Fibroblast of the conjunctiva (primary cell): ENCODE measurements around the gene SMARCAD1.
A peak's percentile ranks its signal among the peaks of the same experiment; 100 is the strongest.

ENCODE experiments used
- DNase-seq: peaks from one replicate; pipeline ENCODE4 v3.0.0-alpha.2; 2010; ENCODE audit warnings: low read depth

SMARCAD1 gene, protein sequence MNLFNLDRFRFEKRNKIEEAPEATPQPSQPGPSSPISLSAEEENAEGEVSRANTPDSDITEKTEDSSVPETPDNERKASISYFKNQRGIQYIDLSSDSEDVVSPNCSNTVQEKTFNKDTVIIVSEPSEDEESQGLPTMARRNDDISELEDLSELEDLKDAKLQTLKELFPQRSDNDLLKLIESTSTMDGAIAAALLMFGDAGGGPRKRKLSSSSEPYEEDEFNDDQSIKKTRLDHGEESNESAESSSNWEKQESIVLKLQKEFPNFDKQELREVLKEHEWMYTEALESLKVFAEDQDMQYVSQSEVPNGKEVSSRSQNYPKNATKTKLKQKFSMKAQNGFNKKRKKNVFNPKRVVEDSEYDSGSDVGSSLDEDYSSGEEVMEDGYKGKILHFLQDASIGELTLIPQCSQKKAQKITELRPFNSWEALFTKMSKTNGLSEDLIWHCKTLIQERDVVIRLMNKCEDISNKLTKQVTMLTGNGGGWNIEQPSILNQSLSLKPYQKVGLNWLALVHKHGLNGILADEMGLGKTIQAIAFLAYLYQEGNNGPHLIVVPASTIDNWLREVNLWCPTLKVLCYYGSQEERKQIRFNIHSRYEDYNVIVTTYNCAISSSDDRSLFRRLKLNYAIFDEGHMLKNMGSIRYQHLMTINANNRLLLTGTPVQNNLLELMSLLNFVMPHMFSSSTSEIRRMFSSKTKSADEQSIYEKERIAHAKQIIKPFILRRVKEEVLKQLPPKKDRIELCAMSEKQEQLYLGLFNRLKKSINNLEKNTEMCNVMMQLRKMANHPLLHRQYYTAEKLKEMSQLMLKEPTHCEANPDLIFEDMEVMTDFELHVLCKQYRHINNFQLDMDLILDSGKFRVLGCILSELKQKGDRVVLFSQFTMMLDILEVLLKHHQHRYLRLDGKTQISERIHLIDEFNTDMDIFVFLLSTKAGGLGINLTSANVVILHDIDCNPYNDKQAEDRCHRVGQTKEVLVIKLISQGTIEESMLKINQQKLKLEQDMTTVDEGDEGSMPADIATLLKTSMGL

DNA sequence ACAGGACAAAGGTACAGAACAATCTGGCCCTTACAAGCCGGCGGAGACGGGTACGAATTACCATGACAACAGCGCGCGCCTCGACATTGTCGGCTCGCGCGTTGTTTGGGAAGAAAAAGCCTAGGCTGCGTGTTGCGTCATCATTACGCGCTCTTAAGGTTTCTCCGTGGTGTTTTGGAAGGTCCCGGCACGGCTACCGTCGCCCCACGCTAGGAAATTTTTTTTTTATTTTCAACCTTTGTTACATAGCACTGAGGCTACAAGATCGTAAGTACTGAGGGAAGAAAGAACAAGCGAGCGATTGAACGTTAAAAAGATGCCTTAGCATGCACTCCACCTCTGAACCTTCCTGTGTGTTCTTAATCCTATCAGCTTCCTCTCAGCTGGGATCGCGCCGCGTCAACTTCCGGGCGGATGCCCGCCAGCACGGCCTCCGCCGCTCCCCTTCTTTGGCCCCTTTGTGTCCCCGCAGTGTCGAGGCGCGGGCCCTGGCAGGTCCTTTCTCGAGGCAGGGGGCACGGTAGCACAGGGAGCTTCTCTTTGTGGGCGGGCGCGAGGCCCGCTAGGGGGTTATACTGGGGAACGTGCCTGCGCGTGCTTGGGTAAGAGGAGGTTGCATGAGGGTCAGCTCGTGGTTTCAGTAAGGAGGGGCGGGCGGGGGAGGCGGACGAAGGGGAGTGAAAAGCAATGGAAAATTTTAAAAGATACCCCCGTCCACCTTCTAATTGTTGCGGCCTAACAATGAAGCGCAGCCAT lies at the start of gene SMARCAD1:
Gene SMARCAD1, plus strand, starts transcription at position 397 of the 756 bp plus-strand sequence. CDS start 530 bp downstream, outside the sequence.
- peak; percentile 90 for DNase-seq

GRCh38 chr4:94158883-94159282 lies 48.8 kb upstream of the SMARCAD1 start:
- no peak for DNase-seq

DNA sequence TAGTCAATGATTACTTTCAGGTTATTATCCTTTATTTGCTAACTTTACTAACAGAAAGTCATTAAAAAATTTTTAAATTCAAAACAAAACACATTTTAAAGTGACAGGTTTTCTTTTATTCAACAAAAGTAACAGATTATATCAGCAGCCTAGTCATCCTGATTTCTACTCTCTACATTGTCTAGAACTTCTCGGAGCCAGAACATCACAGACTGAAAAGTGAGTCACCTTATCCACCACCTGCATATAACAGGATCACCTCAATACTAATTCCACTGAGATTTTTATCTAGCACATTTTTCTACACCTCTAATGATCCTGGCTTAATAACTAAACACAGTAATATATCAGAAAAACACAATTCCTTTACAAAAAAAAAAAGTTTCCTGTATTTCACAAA lies 47.9 kb upstream of the SMARCAD1 start:
- DNase-seq: no peak

- DNase-seq: no peak
Measured at GRCh38 chr4:94160774-94161173, 46.9 kb upstream of the SMARCAD1 start.

DNA sequence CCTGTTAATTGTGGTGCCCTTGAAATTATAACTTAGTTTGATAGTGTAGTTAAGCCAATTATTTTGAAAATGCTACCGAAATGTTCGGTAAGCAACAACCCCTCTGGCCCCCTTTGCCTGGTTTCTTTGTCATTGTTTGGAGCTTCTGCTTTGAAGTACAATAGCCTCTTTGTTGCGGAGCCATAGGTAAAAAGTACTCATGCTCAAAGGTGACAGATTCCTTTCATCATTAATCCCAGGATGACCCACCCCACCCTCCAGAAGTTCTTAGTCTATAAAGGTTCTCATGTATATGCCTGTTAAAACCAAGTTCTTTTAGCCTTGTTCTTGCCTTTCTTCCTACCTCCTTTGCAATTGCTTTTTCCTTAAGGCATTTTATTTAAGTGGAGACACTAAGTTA lies 42.4 kb upstream of the SMARCAD1 start:
- DNase-seq: no peak

- no peak for DNase-seq
Measured at GRCh38 chr4:94168321-94168720, 39.3 kb upstream of the SMARCAD1 start.

DNA sequence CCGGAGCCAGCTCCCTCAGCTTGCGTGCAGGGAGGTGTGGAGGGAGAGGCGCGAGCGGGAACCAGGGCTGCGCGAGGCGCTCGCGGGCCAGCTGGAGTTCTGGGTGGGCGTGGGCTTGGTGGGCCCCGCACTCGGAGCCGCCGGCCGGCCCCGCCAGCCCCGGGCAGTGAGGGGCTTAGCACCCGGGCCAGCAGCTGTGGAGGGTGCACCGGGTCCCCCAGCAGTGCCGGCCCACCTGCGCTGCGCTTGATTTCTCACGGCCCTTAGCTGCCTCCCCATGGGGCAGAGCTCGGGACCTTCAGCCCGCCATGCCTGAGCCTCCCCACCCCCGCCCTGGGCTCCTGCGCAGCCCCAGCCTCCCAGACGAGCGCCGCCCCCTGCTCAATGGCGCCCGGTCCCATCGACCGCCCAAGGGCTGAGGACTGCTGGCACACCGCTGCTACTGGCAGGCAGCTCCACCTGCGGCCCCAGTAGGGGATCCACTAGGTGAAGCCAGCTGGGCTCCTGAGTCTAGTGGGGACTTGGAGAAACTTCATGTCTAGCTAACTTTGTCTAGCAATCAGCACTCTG lies 37.8 kb upstream of the SMARCAD1 start:
- no peak for DNase-seq

DNA sequence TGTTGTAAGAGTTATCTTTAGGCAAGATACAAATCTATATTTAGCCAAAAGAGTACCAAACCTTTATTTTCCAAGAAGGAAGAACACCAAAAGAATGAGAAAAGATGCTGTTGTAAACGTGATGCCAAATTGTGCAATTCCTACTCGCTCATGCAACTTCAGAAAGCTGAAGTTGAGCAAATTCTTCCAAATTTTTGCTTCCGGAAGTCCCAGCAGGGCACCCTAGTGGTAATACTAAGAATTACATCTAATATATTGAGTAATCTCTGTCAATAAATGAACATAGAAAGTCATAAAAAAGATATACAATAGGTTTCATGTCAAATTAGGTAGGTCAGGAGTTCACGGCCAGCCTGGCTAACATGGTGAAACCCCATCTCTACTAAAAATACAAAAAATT lies 36.0 kb upstream of the SMARCAD1 start:
- no peak for DNase-seq

- no peak for DNase-seq
Measured at GRCh38 chr4:94175553-94176261, 32.0 kb upstream of the SMARCAD1 start.

GRCh38 chr4:94177822-94178221 lies 29.8 kb upstream of the SMARCAD1 start:
- no peak for DNase-seq

DNA sequence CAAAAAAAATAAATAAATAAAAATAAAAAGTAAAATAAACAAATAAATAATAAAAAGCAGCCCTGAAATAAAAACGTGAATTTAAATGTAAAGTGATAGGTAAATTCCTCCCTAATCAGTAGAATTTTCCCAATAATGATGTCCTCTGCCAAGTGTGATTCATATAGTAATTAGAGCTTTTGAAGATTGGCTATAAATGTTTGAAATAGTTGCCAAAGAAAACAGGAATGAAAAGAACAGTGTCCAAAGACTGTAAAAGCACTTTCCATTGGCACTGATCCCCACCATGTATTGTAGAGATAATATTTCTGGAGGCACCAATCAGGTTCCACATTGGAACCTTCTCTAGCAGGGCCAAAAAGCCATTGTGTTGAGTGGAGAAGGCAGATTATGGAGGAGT lies 25.9 kb upstream of the SMARCAD1 start:
- DNase-seq: no peak

GRCh38 chr4:94202769-94203168 lies 4.9 kb upstream of the SMARCAD1 start:
- no peak for DNase-seq

DNA sequence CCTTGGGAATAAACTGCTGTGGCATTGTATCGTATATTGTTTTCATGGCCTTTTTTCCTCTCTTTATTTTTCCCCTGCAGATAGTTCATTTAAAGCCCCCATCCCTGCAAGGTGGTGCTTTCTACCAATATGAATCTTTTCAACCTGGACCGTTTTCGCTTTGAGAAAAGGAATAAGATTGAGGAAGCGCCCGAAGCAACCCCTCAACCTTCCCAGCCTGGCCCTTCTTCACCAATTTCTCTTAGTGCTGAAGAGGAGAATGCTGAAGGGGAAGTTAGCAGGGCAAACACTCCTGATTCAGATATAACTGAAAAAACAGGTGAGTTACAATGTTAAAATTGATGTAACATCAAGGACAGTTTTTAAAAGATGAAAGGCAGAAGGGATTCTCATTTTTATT lies 601 bp downstream of the SMARCAD1 start:
- no peak for DNase-seq

- DNase-seq: no peak
Measured at GRCh38 chr4:94208918-94209317, 1.3 kb downstream of the SMARCAD1 start.

GRCh38 chr4:94211861-94212260 lies 4.2 kb downstream of the SMARCAD1 start:
- no peak for DNase-seq

GRCh38 chr4:94214703-94215319 lies 7.1 kb downstream of the SMARCAD1 start:
- no peak for DNase-seq

GRCh38 chr4:94216394-94216793 lies 8.7 kb downstream of the SMARCAD1 start:
- DNase-seq: no peak

- no peak for DNase-seq
Measured at GRCh38 chr4:94219402-94219801, 11.7 kb downstream of the SMARCAD1 start.

DNA sequence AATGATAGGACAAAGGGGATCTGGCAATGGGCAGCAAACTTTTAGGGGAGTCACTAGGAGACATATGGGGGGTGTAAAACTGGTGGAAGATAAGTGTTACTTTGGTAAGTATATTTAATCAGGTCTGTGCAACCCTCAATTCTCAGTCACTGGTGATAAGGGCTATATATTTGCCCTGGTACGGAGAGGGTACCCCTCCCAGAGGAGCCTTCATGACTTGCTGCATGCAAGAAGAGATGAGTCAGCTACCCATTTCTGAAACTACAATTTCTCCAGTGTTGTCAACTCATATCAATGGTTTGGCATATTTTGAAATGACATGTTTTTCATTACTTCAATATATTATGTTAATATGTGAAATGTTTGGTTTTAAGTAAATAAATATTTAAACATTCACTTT lies 14.3 kb downstream of the SMARCAD1 start:
- DNase-seq: no peak

DNA sequence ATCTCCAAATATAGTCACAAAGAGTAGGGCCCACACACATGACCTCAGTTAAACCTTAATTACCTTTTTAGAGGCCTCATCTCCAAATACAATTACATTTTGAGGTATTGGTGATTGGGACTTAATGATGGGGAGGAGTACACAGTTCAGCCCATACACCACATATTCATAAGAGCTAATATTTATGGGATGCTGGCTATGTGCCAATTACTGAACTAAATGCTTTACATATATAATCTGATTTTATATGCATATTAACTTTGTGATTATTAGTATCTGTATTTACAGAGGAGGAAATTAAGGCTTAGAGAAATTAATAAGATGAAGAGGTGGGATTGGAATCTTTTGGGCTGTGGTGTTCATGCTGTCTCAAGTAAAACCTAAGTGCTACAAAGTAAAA lies 17.8 kb downstream of the SMARCAD1 start:
- no peak for DNase-seq

DNA sequence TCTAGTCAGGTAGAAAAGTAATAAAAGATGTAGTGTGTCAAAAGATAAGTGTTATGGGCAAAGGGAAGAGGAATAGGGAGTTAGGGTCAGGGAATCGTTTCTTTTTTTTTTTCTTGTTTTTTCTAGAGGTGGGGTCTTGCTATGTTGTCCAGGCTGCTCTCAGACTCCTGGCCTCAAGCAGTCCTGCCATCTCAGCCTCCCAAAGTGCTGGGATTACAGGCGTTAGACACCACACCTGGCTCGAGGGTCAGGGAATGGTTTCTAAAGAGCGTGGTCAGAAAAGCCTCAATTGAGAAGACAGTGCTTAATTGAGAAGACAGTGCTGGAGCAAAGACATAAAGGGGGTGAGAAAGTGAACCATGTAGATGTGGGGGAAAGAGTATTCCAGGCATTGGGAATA lies 19.1 kb downstream of the SMARCAD1 start:
- no peak for DNase-seq
